Measurements from ENCODE around the gene INS. TPM values are rescaled to one million over a fixed set of nuclear protein-coding genes. Genes with fewer than 3 reads are reported as not detected.

INS gene
- total and polyA plus RNA-seq, 10 of the 15 experiments (the other 5 are each of a cell fraction or from before 2014, with no cell fraction given), result not detected

DNA sequence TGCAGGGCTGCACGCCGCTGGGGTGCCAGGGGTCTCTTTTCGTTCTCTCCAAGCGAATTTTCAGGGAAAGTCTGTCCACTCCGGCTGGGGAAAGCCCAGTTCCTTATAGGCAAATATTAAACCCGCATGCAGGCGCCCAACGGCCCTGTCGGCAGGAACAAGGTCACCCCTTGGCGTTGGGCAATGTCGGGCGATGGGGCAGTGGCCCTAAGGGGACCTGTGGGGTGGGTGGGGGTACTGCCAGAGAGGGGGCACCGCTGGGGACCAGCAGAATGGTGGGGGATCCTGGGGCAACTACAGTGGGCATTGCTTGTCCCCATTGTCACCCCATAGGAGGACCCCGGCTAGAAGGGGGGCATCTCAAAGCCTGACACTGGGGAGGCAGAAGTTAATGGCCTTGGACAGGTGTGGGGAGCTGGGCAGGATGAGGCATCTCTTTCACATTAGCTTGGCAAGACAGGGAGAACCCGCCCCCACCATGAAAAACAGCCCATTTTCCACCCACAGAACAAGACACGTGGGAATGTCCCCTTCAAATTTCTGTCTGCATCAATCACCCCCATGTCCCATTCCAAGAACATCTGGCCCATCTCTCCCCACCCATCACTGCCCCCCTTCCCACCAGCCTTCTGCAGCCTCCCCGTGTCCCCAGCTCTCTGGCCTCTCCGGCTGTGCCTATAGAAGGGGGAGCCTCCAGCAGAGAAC is 16.3 kb downstream of the INS start (continued):
- TF ChIP-seq, protein P1, sequence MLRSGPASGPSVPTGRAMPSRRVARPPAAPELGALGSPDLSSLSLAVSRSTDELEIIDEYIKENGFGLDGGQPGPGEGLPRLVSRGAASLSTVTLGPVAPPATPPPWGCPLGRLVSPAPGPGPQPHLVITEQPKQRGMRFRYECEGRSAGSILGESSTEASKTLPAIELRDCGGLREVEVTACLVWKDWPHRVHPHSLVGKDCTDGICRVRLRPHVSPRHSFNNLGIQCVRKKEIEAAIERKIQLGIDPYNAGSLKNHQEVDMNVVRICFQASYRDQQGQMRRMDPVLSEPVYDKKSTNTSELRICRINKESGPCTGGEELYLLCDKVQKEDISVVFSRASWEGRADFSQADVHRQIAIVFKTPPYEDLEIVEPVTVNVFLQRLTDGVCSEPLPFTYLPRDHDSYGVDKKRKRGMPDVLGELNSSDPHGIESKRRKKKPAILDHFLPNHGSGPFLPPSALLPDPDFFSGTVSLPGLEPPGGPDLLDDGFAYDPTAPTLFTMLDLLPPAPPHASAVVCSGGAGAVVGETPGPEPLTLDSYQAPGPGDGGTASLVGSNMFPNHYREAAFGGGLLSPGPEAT (IDR thresholded peaks at IDR 0.05; ENCODE audit: low read depth), result no peak
- no peak for TF ChIP-seq HDGF (IDR thresholded peaks at IDR 0.05)
- TF ChIP-seq RFX5 (IDR thresholded peaks at IDR 0.05; ENCODE audit: low read depth, low read length), result no peak

DNA sequence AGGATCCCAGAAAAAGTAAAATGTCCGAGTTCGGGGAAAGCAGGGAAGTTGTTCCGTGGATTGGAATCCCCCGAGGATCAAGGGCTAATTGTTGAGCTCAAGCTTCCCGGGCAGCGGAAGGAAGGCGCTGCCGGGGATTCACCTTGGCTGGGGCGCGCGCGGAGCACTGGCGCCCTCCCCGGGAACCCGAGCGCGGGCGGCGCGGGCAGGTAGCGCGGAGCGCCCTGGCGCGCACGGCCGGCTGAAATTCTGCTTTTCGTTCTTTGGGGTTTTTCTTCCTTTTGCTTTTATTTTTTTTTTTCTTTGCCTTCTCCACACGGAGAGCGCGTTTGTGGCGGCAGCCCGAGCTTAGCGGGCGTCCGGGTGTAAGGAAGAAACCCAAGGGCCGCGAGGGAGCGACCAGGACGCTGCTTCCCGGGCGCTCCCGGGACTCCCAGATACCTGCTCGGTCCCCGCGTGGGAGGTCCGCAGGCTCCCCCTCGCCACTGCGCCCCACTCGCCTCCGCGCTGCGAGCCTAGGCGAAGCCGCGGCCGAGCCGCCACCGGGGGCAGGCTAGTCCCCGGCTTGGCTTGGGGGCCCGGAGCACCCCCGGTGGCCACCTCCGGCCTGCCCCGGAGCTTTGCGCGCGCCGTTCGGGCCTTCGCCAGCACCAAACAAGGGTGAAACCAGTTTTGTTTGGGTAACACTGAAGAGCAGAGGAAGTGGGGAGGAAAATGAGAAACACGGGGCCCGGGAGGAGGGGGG is 17.0 kb downstream of the INS start:
- ChIA-PET POLR2A (no interaction called here), CTCF (interaction anchor here (1.0 kb wide), 1 partner anchor 491 kb away, joined by 4 read pairs; no protein-coding TSS in a partner anchor), RAD21 (ENCODE audit: unreplicated experiment) (interaction anchor here (1.6 kb wide), 1 partner anchor 8 kb away, joined by 4 read pairs; no protein-coding TSS in a partner anchor), SMC1A (ENCODE audit: uncharacterized antibody, unreplicated experiment) (interaction anchor here (0.6 kb wide), 1 partner anchor 744 kb away, joined by 3 read pairs; no protein-coding TSS in a partner anchor)
- no peaks in the 10 kb centered on the region for H3K4me1 ChIP-seq (ENCODE audit: control insufficient read depth, insufficient read depth, low read length)
- 7% methylated on average over 71 of the region's 72 CpGs for WGBS (ENCODE audit: insufficient coverage, insufficient replicate concordance, low lambda C conversion rate, missing lambda C conversion rate)
- DNase-seq (ENCODE audit: low read depth, low spot score), result no peak
- no peaks in the 10 kb centered on the region for H3K36me3 ChIP-seq (ENCODE audit: control insufficient read depth in 2 of 2, insufficient read depth in 2 of 2, low read length in 1 of 2)
- no peak overlapping the region for H3K4me3 ChIP-seq
- ATAC-seq, result peak; percentile 38; the same call in 1 of the 3 replicates
- H2AFZ ChIP-seq (ENCODE audit: control insufficient read depth, low read depth, low read length), result no peak overlapping the region
- FAIRE-seq, result no peak
- in situ Hi-C loops (cut with MboI) (no loop called here), intact Hi-C loops (cut with micrococcal nuclease; ENCODE audit: unreplicated experiment) (no loop called here)
- no peaks in the 10 kb centered on the region for H3K9me3 ChIP-seq (replicated peaks; ENCODE audit: control insufficient read depth, insufficient read depth, low read length)
- no peaks in the 10 kb centered on the region for H3K79me2 ChIP-seq (ENCODE audit: control insufficient read depth, insufficient read depth, low read length)
- H4K20me1 ChIP-seq (ENCODE audit: control insufficient read depth, insufficient read depth), result no peaks in the 10 kb centered on the region
- no peak overlapping the region for H3K9ac ChIP-seq (ENCODE audit: control insufficient read depth, insufficient read depth, low read length)
- no peak overlapping the region for H3K4me2 ChIP-seq (ENCODE audit: control insufficient read depth, insufficient read depth)
- peaks cover 2 to 8% of the 10 kb centered on the region in 2 experiments; a peak in 3 of 4 replicates for H3K27me3 ChIP-seq (replicated peaks in 1 of 2; ENCODE audit: control insufficient read depth in 2 of 2, insufficient read depth in 2 of 2, low read length in 1 of 2)
- BruUV-seq (replicated peaks), result no TSS peak
- H3K27ac ChIP-seq (ENCODE audit: control insufficient read depth, insufficient read depth), result no peak overlapping the region
- no peak for TF ChIP-seq PAX5 (IDR thresholded peaks at IDR 0.05; ENCODE audit: borderline replicate concordance, low read depth, low read length)
- TF ChIP-seq ASH2L (IDR thresholded peaks at IDR 0.05; ENCODE audit: borderline replicate concordance, low read depth), result no peak
- TF ChIP-seq PAX8 (IDR thresholded peaks at IDR 0.05), result no peak
- TF ChIP-seq IKZF1 (conservative IDR thresholded peaks at IDR 0.05), result no peak
- TF ChIP-seq SREBF1 (IDR thresholded peaks at IDR 0.05; ENCODE audit: low read length), result no peak
- TF ChIP-seq, protein P2, sequence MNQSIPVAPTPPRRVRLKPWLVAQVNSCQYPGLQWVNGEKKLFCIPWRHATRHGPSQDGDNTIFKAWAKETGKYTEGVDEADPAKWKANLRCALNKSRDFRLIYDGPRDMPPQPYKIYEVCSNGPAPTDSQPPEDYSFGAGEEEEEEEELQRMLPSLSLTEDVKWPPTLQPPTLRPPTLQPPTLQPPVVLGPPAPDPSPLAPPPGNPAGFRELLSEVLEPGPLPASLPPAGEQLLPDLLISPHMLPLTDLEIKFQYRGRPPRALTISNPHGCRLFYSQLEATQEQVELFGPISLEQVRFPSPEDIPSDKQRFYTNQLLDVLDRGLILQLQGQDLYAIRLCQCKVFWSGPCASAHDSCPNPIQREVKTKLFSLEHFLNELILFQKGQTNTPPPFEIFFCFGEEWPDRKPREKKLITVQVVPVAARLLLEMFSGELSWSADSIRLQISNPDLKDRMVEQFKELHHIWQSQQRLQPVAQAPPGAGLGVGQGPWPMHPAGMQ (IDR thresholded peaks at IDR 0.05; ENCODE audit: borderline replicate concordance), result no peak
- no peak for TF ChIP-seq SMARCA5 (IDR thresholded peaks at IDR 0.05)
- TF ChIP-seq CTCF (IDR thresholded peaks at IDR 0.05 in 2 of 3, conservative IDR thresholded peaks at IDR 0.05 in 1 of 3; ENCODE audit: control insufficient read depth in 2 of 3, extremely low read depth in 1 of 3, insufficient read depth in 1 of 3, low read depth in 3 of 3, low read length in 3 of 3), result peak in 1 of 3 experiments; percentile 21; a peak in 1 of 6 replicates
- TF ChIP-seq KLF5 (IDR thresholded peaks at IDR 0.05; ENCODE audit: partially characterized antibody), result no peak
- TF ChIP-seq ESRRA (IDR thresholded peaks at IDR 0.05; ENCODE audit: low read length), result no peak
- TF ChIP-seq HDAC6 (IDR thresholded peaks at IDR 0.05; ENCODE audit: unreplicated experiment), result peak; percentile 86
- TF ChIP-seq EED (IDR thresholded peaks at IDR 0.05; ENCODE audit: low read depth), result no peak
